SK-N-MC (cell line): Measurements from ENCODE around the gene SLC25A52.

ENCODE experiments used
- EZH2 ChIP-seq: fragments of 200-600 bp; sonication (generic); IDR thresholded peaks from one replicate; pipeline ENCODE4 v1.6.1; 2017; ENCODE audit warnings: antibody characterized with exemption
- POLR2AphosphoS5 ChIP-seq: IDR thresholded peaks from 2 replicates; pipeline ENCODE4 v1.6.1; 2012; ENCODE audit warnings: mild to moderate bottlenecking, low read depth, low read length, borderline replicate concordance

DNA sequence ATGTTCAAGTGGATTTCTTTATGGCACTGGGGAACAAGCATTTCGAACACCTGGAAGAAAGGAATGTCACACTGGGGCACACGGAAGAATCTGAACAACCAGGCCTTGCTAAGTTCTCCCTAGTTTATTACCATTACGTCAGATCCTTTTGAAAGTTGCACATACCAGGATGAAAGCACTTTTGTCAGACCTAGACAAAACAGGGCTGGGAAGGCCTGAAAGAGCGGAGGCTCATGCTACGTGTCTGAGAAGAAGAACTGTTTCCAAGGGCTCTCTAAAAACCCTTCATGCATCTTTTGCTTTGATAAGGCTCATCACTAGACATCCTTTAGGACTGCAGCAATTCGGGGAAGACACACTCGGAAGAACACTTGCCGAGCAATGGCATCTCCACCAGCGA, 15.4 kb upstream of the SLC25A52 start:
- no peak for TF ChIP-seq EZH2
- no peak for TF ChIP-seq POLR2AphosphoS5
